Ishikawa (cell line): ENCODE measurements around the gene PTRH1.

Experiments used
- CEBPB ChIP-seq: IDR thresholded peaks from 2 replicates; pipeline ENCODE4 v1.6.1; 2012
- CREB1 ChIP-seq: IDR thresholded peaks from 2 replicates; pipeline ENCODE4 v1.6.1; 2012; ENCODE audit warnings: low read depth
- EGR1 ChIP-seq: IDR thresholded peaks from 2 replicates; pipeline ENCODE4 v1.6.1; 2012
- EP300 ChIP-seq: IDR thresholded peaks from 2 replicates; pipeline ENCODE4 v1.6.1; 2012; ENCODE audit warnings: borderline replicate concordance
- NFIC ChIP-seq: IDR thresholded peaks from 2 replicates; pipeline ENCODE4 v1.6.1; 2012
- RAD21 ChIP-seq: IDR thresholded peaks from 2 replicates; pipeline ENCODE4 v1.6.1; 2012; ENCODE audit warnings: low read depth
- TAF1 ChIP-seq: IDR thresholded peaks from 2 replicates; pipeline ENCODE4 v1.6.1; 2012; ENCODE audit warnings: low read depth, mild to moderate bottlenecking
- TCF12 ChIP-seq: IDR thresholded peaks from 2 replicates; pipeline ENCODE4 v1.6.1; 2012; ENCODE audit warnings: low read depth
- YY1 ChIP-seq: IDR thresholded peaks from 2 replicates; pipeline ENCODE4 v1.6.1; 2012; ENCODE audit warnings: low read depth
- ZBTB7A ChIP-seq: IDR thresholded peaks from 2 replicates; pipeline ENCODE4 v1.6.1; 2012; ENCODE audit warnings: low read depth
- TF ChIP-seq, protein P1 (sequence below): IDR thresholded peaks from 2 replicates; pipeline ENCODE4 v1.6.1; 2012; ENCODE audit warnings: low read depth, mild to moderate bottlenecking
- TF ChIP-seq, protein P2 (sequence below): IDR thresholded peaks from 2 replicates; pipeline ENCODE4 v1.6.1; 2012
- TF ChIP-seq, protein P3 (sequence below): IDR thresholded peaks from 2 replicates; pipeline ENCODE4 v1.6.1; 2012

DNA sequence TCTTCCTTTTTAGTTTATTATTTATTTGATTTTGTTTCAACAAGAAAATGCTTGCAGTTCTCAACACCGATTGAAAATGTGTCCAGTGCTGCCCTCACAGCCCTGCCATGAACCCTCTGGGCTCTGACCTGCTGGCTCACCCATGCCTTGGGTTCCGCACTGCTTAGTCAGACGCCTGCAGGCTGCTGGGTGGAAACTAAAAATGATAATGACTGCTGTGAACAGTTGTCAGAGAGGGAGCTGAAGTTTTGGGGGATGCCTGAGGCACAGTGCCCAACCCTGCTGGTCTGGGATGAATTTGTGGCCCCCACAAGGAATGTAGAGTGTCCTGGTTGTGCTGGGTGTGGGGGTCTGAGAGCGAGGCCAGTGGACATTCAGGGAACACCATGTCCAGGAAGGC, 30.9 kb downstream of the PTRH1 start:
- TF ChIP-seq CEBPB (no peak), NFIC (no peak), EP300 (no peak), RAD21 (no peak), YY1 (no peak), EGR1 (no peak), TAF1 (no peak), TCF12 (no peak), CREB1 (no peak), ZBTB7A (no peak)
- TF ChIP-seq, protein P1, sequence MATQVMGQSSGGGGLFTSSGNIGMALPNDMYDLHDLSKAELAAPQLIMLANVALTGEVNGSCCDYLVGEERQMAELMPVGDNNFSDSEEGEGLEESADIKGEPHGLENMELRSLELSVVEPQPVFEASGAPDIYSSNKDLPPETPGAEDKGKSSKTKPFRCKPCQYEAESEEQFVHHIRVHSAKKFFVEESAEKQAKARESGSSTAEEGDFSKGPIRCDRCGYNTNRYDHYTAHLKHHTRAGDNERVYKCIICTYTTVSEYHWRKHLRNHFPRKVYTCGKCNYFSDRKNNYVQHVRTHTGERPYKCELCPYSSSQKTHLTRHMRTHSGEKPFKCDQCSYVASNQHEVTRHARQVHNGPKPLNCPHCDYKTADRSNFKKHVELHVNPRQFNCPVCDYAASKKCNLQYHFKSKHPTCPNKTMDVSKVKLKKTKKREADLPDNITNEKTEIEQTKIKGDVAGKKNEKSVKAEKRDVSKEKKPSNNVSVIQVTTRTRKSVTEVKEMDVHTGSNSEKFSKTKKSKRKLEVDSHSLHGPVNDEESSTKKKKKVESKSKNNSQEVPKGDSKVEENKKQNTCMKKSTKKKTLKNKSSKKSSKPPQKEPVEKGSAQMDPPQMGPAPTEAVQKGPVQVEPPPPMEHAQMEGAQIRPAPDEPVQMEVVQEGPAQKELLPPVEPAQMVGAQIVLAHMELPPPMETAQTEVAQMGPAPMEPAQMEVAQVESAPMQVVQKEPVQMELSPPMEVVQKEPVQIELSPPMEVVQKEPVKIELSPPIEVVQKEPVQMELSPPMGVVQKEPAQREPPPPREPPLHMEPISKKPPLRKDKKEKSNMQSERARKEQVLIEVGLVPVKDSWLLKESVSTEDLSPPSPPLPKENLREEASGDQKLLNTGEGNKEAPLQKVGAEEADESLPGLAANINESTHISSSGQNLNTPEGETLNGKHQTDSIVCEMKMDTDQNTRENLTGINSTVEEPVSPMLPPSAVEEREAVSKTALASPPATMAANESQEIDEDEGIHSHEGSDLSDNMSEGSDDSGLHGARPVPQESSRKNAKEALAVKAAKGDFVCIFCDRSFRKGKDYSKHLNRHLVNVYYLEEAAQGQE: no peak
- TF ChIP-seq, protein P2, sequence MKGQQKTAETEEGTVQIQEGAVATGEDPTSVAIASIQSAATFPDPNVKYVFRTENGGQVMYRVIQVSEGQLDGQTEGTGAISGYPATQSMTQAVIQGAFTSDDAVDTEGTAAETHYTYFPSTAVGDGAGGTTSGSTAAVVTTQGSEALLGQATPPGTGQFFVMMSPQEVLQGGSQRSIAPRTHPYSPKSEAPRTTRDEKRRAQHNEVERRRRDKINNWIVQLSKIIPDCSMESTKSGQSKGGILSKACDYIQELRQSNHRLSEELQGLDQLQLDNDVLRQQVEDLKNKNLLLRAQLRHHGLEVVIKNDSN: no peak
- TF ChIP-seq, protein P3, sequence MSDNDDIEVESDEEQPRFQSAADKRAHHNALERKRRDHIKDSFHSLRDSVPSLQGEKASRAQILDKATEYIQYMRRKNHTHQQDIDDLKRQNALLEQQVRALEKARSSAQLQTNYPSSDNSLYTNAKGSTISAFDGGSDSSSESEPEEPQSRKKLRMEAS: no peak
